Lung (tissue), 12 donors: Measurements from ENCODE around the gene ALKBH7. TPM values are rescaled to one million over a fixed set of nuclear protein-coding genes. Genes with fewer than 3 reads are reported as not detected.
A peak's percentile ranks its signal among the peaks of the same experiment; 100 is the strongest.

ENCODE experiments used
- ATAC-seq: fragments of 200-7000 bp; cut with Tn5 transposase; one replicate; pipeline ENCODE4 v1.9.1; 2020; ENCODE audit warnings: moderate number of reproducible peaks; ENCODE audit not compliant: insufficient read depth, low FRiP score
- DNase-seq, 3 donors: peaks; one replicate each; pipeline ENCODE4 v3.0.0-alpha.2; 2013 to 2017
- H3K27ac ChIP-seq, 2 donors: one replicate each; pipeline ENCODE4 v1.5.1; 2013; ENCODE audit warnings: mild to moderate bottlenecking in 2 of 2, moderate library complexity in 2 of 2, control low read depth in 1 of 2, inconsistent platforms in 1 of 2, low read depth in 1 of 2, low read length in 1 of 2
- H3K27me3 ChIP-seq, 3 donors: one replicate each; pipeline ENCODE4 v1.5.1; 2013; ENCODE audit warnings: low read length in 2 of 3; ENCODE audit not compliant: control insufficient read depth in 3 of 3, insufficient read depth in 3 of 3
- H3K36me3 ChIP-seq, 4 donors: one replicate each; pipeline ENCODE4 v1.5.1; 2013; ENCODE audit warnings: low read length in 4 of 4, mild to moderate bottlenecking in 1 of 4, moderate library complexity in 1 of 4; ENCODE audit not compliant: control insufficient read depth in 4 of 4, insufficient read depth in 4 of 4
- H3K4me1 ChIP-seq, 5 donors: one replicate each; pipeline ENCODE4 v1.5.1; 2013; ENCODE audit warnings: low read length in 5 of 5, mild to moderate bottlenecking in 2 of 5, moderate library complexity in 1 of 5; ENCODE audit not compliant: control insufficient read depth in 5 of 5, insufficient read depth in 5 of 5
- H3K4me3 ChIP-seq: one replicate; pipeline ENCODE4 v1.5.1; 2013; ENCODE audit warnings: mild to moderate bottlenecking, control low read depth, moderate library complexity
- H3K9ac ChIP-seq, 2 donors: one replicate each; pipeline ENCODE4 v1.5.1; 2013; ENCODE audit warnings: low read length in 2 of 2, control low read depth in 1 of 2; ENCODE audit not compliant: insufficient read depth in 1 of 2
- H3K9me3 ChIP-seq, 4 donors: one replicate each; pipeline ENCODE4 v1.5.1; 2013; ENCODE audit warnings: low read length in 3 of 4, mild to moderate bottlenecking in 1 of 4, moderate library complexity in 1 of 4; ENCODE audit not compliant: control insufficient read depth in 4 of 4, insufficient read depth in 3 of 4
- WGBS, 2 donors: extraction: QIAGEN DNeasy Blood & Tissue Kit; methylation state at CpG; one replicate each; pipeline ENCODE4 v1.1.7; 2013; 5-methylcytosine and 5-hydroxymethylcytosine counted together
- polyA plus RNA-seq, 2 donors: library from polyadenylated mRNA; stranded (reverse); fragments of 200-250 nt; gene quantifications; one replicate each; pipeline ENCODE4 v1.2.1, GENCODE V29; 2013
- total RNA-seq, 2 donors: library from RNA; depleted of rRNA in 1 of 2; stranded (reverse); fragments of >200 nt in 1 of 2; gene quantifications; one replicate each; pipeline ENCODE4 v1.2.1, GENCODE V29; 2014 to 2021
- TF ChIP-seq, protein P1 (sequence below): IDR thresholded peaks from 2 replicates; pipeline ENCODE4 v1.5.1; 2012; ENCODE audit warnings: mild to moderate bottlenecking; ENCODE audit errors: control extremely low read depth, extremely low read depth
- donor health status: control.
- donor health status: control.
- donor health status: Bipolar disorder and iron deficiency.
- donor health status: healthy.
- donor health status: DM: yes; HTN: yes; CAD: no.

ALKBH7 gene
- total and polyA plus RNA-seq, 4 donors: 26.8 to 84.2 (median 53.4) TPM

DNA sequence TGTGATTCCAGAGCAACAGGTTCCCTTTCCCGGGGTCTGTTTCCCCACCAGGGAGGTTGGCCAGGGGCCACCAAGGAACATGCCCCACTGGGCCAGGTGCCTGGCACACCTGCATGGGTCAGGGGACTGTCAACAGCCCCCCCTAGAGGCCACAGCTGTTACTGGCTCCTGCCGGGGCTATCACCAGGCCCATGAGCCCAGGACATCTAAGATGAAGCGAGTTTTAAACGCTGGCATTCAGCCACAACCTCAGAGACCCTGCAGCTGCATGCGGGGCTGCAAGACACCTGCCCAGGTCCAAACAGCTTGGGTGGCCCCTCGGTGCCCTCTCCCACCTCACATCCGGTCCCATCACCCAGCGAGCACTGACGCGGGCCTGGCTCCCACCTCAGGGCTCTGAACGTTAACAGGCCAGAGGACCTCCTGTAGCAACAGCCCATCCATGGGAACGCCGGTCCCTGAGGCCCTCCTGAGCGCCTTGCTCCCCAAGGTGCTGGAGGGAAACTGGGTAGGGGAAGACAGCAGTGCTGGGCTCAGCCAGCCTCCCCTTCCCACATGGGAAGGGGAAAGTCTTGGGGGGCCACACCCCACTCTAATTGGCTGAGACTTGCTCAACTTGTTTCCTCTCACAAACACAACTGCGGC lies 40.0 kb downstream of the ALKBH7 start:
- 57 to 75% methylated on average over 15 of the region's 15 CpGs for WGBS, 2 donors
- Histone ChIP-seq H3K4me1 (peaks cover 0 to 31% (median 10%) of the 10 kb centered on the region in 5 donors), H3K9ac (peak overlapping the region; percentile 26 to 33), H3K36me3 (peaks cover 8 to 37% (median 24%) of the 10 kb centered on the region in 4 donors), H3K27me3 (no peaks in the 10 kb centered on the region), H3K4me3 (no peak overlapping the region), H3K27ac (peak overlapping the region in 1 of 2 donors; percentile 65), H3K9me3 (no peaks in the 10 kb centered on the region)
- TF ChIP-seq, protein P1, sequence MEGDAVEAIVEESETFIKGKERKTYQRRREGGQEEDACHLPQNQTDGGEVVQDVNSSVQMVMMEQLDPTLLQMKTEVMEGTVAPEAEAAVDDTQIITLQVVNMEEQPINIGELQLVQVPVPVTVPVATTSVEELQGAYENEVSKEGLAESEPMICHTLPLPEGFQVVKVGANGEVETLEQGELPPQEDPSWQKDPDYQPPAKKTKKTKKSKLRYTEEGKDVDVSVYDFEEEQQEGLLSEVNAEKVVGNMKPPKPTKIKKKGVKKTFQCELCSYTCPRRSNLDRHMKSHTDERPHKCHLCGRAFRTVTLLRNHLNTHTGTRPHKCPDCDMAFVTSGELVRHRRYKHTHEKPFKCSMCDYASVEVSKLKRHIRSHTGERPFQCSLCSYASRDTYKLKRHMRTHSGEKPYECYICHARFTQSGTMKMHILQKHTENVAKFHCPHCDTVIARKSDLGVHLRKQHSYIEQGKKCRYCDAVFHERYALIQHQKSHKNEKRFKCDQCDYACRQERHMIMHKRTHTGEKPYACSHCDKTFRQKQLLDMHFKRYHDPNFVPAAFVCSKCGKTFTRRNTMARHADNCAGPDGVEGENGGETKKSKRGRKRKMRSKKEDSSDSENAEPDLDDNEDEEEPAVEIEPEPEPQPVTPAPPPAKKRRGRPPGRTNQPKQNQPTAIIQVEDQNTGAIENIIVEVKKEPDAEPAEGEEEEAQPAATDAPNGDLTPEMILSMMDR: no peak
- ATAC-seq (no peak), DNase-seq (peak; percentile 57 to 85 (median 69))

DNA sequence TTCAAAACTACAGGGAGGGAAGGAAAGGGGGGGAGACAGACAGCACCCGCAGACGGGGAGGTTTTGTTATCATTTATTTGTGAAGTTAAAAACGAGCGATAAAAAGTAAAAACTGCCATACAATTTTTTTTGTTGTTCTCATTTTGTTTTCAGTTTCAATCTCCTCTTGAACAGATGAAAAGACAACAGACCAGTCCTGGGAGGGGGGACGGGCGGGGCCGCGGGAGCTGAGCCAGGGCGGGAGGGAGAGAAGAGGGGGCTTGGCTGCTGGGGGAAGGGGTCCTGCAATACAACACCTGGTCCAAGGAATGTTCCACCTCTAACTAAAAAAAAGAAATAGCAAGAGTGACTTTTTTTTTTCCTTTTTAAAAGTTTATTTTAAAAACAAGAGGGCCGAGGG lies 40.7 kb downstream of the ALKBH7 start:
- H3K36me3 ChIP-seq: peaks cover 10 to 45% (median 27%) of the 10 kb centered on the region in 4 donors
- peaks cover 0 to 31% (median 10%) of the 10 kb centered on the region in 5 donors for H3K4me1 ChIP-seq
- H3K27me3 ChIP-seq: no peaks in the 10 kb centered on the region
- no peak overlapping the region for H3K4me3 ChIP-seq
- no peaks in the 10 kb centered on the region for H3K9me3 ChIP-seq
- H3K9ac ChIP-seq: no peak overlapping the region
- DNase-seq (peak in 2 of 3 donors; percentile 62 to 84), ATAC-seq (no peak)
- WGBS, 2 donors: 56 to 72% methylated on average over 10 of the region's 10 CpGs
- TF ChIP-seq, protein P1: no peak
- no peak overlapping the region for H3K27ac ChIP-seq

DNA sequence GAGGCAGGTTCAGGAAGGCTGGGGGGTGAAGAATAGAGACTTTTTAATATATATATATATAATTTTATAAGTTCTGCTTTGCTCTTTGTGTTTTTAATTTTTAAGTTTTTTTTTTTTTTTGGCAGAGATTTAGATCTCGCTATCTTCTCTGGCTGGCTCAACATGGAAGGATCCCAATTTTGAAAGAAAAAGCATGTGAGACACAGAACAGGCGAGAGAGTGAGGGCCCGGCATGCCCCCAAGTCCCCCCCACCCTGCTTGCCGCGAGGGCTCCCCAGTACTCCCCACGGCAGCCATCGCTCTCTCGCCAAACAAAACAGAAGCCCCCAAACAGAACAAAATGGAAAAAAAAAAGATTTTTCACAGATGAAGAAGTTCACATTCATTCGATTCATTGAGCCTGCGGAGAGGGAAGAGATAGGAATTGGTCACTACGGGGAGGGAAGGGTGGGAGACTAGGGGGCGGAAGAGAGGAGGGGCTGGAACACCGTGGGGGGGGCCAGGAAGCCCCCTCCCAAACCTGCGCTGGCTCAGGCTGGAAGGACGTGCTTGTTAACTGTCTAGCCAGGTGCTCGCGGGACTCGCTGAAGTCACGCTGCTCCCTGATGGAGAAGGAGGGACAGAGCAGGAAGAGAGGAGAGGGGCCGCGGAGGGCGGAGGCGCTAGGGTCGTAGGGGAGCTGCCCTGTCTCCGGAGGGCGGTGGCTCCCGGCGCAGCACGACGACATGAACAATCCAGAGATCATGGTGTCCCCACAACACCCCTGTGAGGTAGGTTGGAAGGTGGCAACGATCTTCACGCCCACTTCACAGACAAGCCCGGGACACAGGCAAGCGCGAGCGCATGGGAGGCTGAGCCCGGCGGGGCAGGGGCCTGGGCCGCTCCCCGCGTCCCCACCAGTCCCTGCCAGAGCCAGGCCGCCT lies 41.4 kb downstream of the ALKBH7 start:
- Histone ChIP-seq H3K9me3 (no peaks in the 10 kb centered on the region), H3K4me3 (no peak overlapping the region), H3K36me3 (peaks cover 12 to 52% (median 30%) of the 10 kb centered on the region in 4 donors), H3K27me3 (no peaks in the 10 kb centered on the region), H3K27ac (no peak overlapping the region), H3K9ac (no peak overlapping the region), H3K4me1 (peaks cover 0 to 31% (median 10%) of the 10 kb centered on the region in 5 donors)
- DNase-seq: peak in 2 of 3 donors; percentile 56 to 72
- ATAC-seq: no peak
- WGBS, 2 donors: 79 to 81% methylated on average over 41 to 42 of the region's 42 CpGs
- TF ChIP-seq, protein P1: no peak
